ENCODE data around the gene HBA1. TPM values are rescaled to one million over a fixed set of nuclear protein-coding genes. Genes with fewer than 3 reads are reported as not detected.

The HBA1 gene
- total RNA-seq (2022; extraction: Qiagen RNA extraction; ENCODE audit: low read depth): 0.48 to 2.0 TPM (median 1.4 TPM) in 5 replicates

GRCh38 chr16:176477-177382 lies at the start of gene HBA1:
TSS of gene HBA1 (plus strand) at chr16:176680. CDS start at chr16:176717, 37 bp downstream.

DNA sequence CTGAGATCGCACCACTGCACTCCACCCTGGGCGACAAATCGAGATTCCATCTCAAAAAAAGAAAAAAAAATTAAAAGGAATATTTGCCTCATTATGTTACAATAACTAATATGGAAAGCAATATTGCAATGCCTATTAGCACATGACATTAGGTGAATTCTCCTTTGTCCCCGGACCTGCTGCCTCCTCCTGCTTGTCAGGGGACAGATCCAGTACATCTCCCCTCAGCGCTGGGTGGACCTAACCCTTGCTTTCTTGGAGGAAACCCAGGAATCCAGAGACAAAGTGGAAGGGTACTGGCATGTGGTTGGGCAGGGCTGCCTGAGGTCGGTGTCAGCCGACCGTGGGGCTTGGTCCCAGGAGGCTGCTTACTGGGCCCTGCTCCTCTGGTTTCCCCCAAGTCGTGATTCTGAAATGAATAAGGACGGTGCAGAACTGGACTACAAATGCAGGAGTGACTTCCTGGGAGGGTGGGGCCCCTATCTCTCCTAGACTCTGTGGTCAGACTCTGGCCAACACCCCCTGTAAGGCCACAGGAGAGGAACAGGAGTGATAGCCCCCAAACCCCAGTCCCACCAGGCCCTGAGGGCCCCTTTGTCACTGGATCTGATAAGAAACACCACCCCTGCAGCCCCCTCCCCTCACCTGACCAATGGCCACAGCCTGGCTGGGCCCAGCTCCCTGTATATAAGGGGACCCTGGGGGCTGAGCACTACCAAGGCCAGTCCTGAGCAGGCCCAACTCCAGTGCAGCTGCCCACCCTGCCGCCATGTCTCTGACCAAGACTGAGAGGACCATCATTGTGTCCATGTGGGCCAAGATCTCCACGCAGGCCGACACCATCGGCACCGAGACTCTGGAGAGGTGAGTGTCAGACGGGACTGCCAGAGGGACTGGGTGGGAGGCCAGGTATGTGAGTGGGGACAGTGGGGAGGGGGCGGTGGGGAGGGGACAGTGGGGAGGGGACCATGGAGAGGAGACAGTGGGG lies 24.0 kb upstream of the HBA1 start, which contains the start of gene HBZ:
Gene HBZ, plus strand, starts transcription at position 504 of the 988 bp plus-strand sequence. Its CDS starts 266 bp downstream, at position 770.

DNA sequence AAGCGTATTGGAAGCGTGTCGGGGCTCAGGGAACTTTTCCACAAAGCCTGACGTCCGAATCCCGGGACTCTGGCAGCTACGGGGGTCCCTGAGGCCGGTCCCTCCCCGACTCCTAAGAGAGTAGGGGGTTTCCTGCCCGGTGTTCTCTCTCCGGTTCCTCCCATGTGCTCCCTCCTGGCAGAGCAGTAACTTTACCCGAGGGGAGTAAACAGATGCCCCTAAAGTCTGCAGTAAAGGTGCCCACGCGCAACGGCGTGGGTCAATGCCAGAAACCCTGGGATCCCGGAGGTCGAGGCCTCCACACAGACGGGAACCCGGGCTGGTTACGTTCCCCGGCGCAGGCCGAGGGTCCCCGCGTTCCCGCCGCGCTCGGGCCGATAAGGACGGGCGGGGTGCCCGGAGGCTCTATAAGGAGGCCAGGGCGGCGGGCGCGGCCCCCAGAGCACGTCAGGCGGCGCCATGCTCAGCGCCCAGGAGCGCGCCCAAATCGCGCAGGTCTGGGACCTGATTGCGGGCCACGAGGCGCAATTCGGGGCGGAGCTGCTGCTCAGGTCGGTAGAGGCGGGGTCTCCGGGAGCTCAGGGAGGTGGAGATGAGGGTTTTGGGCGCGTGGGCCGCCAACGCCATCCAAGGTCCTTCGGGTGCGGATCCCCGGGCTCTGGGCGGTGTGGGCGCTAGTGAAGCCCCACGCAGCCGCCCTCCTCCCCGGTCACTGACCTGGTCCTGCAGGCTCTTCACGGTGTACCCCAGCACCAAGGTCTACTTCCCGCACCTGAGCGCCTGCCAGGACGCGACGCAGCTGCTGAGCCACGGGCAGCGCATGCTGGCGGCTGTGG lies 10.7 kb upstream of the HBA1 start, which contains the start of gene HBM:
Gene HBM, plus strand, starts transcription at position 440 of the 836 bp plus-strand sequence. Its CDS starts 20 bp downstream, at position 460.

DNA sequence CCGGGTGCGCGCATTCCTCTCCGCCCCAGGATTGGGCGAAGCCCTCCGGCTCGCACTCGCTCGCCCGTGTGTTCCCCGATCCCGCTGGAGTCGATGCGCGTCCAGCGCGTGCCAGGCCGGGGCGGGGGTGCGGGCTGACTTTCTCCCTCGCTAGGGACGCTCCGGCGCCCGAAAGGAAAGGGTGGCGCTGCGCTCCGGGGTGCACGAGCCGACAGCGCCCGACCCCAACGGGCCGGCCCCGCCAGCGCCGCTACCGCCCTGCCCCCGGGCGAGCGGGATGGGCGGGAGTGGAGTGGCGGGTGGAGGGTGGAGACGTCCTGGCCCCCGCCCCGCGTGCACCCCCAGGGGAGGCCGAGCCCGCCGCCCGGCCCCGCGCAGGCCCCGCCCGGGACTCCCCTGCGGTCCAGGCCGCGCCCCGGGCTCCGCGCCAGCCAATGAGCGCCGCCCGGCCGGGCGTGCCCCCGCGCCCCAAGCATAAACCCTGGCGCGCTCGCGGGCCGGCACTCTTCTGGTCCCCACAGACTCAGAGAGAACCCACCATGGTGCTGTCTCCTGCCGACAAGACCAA lies 4.0 kb upstream of the HBA1 start, which contains the start of gene HBA2:
Gene HBA2, plus strand, starts transcription at position 503 of the 568 bp plus-strand sequence. Its CDS starts 37 bp downstream, at position 540.

DNA sequence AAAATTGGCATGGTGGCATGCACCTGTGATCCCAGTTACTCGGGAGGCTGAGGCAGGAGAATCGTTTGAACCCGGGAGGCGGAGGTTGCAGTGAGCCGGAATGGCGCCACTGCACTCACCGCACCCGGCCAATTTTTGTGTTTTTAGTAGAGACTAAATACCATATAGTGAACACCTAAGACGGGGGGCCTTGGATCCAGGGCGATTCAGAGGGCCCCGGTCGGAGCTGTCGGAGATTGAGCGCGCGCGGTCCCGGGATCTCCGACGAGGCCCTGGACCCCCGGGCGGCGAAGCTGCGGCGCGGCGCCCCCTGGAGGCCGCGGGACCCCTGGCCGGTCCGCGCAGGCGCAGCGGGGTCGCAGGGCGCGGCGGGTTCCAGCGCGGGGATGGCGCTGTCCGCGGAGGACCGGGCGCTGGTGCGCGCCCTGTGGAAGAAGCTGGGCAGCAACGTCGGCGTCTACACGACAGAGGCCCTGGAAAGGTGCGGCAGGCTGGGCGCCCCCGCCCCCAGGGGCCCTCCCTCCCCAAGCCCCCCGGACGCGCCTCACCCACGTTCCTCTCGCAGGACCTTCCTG lies 3.7 kb downstream of the HBA1 start, which contains the start of gene HBQ1:
Gene HBQ1, plus strand, starts transcription at position 359 of the 575 bp plus-strand sequence. Its CDS starts 28 bp downstream, at position 387.

Other genes with a start within 250 kb of the HBA1 start
- 33.2 to 39.5 TPM (median 36.1 TPM) in 5 replicates for gene POLR3K, start 123.1 kb upstream of the HBA1 start, total RNA-seq (2022; extraction: Qiagen RNA extraction; ENCODE audit: low read depth)
- gene SNRNP25, start 122.9 kb upstream of the HBA1 start, total RNA-seq (2022; extraction: Qiagen RNA extraction; ENCODE audit: low read depth): 60.1 to 79.1 TPM (median 71.3 TPM) in 5 replicates
- gene RHBDF1, start 104.0 kb upstream of the HBA1 start, total RNA-seq (2022; extraction: Qiagen RNA extraction; ENCODE audit: low read depth): 21.0 to 29.2 TPM (median 26.3 TPM) in 5 replicates
- gene MPG, start 98.5 kb upstream of the HBA1 start, total RNA-seq (2022; extraction: Qiagen RNA extraction; ENCODE audit: low read depth): 60.5 to 76.5 TPM (median 71.6 TPM) in 5 replicates
- gene NPRL3, start 38.0 kb upstream of the HBA1 start, total RNA-seq (2022; extraction: Qiagen RNA extraction; ENCODE audit: low read depth): 21.2 to 28.4 TPM (median 26.7 TPM) in 5 replicates
- not detected in 5 replicates for gene HBZ, start 24.0 kb upstream of the HBA1 start, total RNA-seq (2022; extraction: Qiagen RNA extraction; ENCODE audit: low read depth)
- not detected in 5 replicates for gene HBM, start 10.7 kb upstream of the HBA1 start, total RNA-seq (2022; extraction: Qiagen RNA extraction; ENCODE audit: low read depth)
- 0.63 to 1.4 TPM in 2 of 5 replicates, not detected in the others for gene HBA2, start 3.8 kb upstream of the HBA1 start, total RNA-seq (2022; extraction: Qiagen RNA extraction; ENCODE audit: low read depth)
- 6.0 to 9.4 TPM (median 6.9 TPM) in 5 replicates for gene HBQ1, start 3.8 kb downstream of the HBA1 start, total RNA-seq (2022; extraction: Qiagen RNA extraction; ENCODE audit: low read depth)
- gene LUC7L, start 52.8 kb downstream of the HBA1 start, total RNA-seq (2022; extraction: Qiagen RNA extraction; ENCODE audit: low read depth): 41.6 to 48.8 TPM (median 45.7 TPM) in 5 replicates
- 40.6 to 50.1 TPM (median 47.8 TPM) in 5 replicates for gene FAM234A, start 58.1 kb downstream of the HBA1 start, total RNA-seq (2022; extraction: Qiagen RNA extraction; ENCODE audit: low read depth)
- 3.9 to 5.5 TPM (median 5.0 TPM) in 5 replicates for gene RGS11, start 99.3 kb downstream of the HBA1 start, total RNA-seq (2022; extraction: Qiagen RNA extraction; ENCODE audit: low read depth)
- gene ARHGDIG, start 103.9 kb downstream of the HBA1 start, total RNA-seq (2022; extraction: Qiagen RNA extraction; ENCODE audit: low read depth): 1.7 to 3.2 TPM (median 2.5 TPM) in 5 replicates
- 0.18 to 0.51 TPM (median 0.44 TPM) in 5 replicates for gene PDIA2, start 106.5 kb downstream of the HBA1 start, total RNA-seq (2022; extraction: Qiagen RNA extraction; ENCODE audit: low read depth)
- 27.7 to 34.1 TPM (median 31.6 TPM) in 5 replicates for gene AXIN1, start 176.0 kb downstream of the HBA1 start, total RNA-seq (2022; extraction: Qiagen RNA extraction; ENCODE audit: low read depth)
- 114 to 136 TPM (median 133 TPM) in 5 replicates for gene MRPL28, start 193.9 kb downstream of the HBA1 start, total RNA-seq (2022; extraction: Qiagen RNA extraction; ENCODE audit: low read depth)
- gene PGAP6, start 205.3 kb downstream of the HBA1 start, total RNA-seq (2022; extraction: Qiagen RNA extraction; ENCODE audit: low read depth): 26.6 to 39.6 TPM (median 35.5 TPM) in 5 replicates
- 291 to 435 TPM (median 419 TPM) in 5 replicates for gene NME4, start 220.5 kb downstream of the HBA1 start, total RNA-seq (2022; extraction: Qiagen RNA extraction; ENCODE audit: low read depth)
- 21.2 to 29.8 TPM (median 27.7 TPM) in 5 replicates for gene DECR2, start 225.2 kb downstream of the HBA1 start, total RNA-seq (2022; extraction: Qiagen RNA extraction; ENCODE audit: low read depth)
- 24.0 to 30.6 TPM (median 26.9 TPM) in 5 replicates for gene RAB11FIP3, start 249.0 kb downstream of the HBA1 start, total RNA-seq (2022; extraction: Qiagen RNA extraction; ENCODE audit: low read depth)